ENCODE results near the gene LRP3.

The LRP3 gene

DNA sequence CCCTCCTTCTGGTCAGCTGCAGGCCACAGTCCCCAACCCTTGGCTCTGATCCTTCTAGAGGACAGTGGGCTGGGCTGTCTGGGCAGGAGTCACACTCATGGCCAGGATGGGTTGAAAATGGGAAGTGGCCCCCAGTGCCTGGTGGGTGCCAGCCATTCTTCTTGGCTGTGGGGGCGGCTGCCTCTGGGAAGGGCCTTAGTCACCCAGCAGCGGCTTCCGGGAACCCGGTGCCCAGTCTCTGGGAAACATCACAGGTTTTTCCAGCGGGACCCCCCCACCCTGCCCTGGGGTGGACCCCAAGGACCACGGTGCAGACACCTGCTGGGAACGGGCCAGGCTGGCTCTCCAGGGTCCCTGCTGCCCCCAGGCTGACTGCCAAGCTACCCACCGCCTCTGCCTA, 58.8 kb downstream of the LRP3 start:
- Histone ChIP-seq H3K36me3 (ENCODE audit: insufficient read depth, low read length) (no peaks in the 10 kb centered on the region), H3K9me3 (ENCODE audit: low read length) (no peaks in the 10 kb centered on the region), H2AFZ (ENCODE audit: low read depth, low read length) (no peak overlapping the region), H3K4me1 (ENCODE audit: insufficient read depth, low read length) (no peaks in the 10 kb centered on the region), H3K4me3 (ENCODE audit: low read length) (no peak overlapping the region), H3K27me3 (ENCODE audit: insufficient read depth, low read length) (peaks cover 5% of the 10 kb centered on the region)

DNA sequence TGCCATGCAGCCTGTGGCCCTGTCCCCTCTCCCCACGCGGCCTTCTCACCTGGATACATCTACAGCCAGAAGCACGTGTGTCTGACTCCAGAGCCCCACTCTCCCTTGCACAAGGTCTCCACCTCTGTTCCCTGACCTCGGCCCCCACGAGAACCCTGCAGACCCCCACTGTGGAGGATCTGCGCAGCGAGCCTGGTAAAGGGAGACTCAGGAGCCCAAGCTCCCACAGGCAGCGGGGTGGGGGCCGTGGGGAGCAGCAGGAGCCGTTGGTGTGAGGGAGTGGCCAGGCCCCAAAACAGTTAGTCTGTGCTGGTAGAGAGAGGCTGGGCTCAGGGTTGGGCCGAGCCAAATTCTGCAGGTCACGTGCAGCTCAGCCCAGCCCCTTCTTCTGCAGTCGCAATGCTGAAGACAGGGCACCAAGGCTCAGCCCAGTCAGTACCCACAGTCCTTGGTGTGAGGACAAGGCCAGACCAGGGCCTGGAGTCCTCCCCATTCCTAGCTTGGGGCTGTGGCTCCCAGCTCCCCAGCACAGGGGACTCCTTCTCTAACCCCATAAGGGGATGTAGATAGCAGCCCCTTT, 60.2 kb downstream of the LRP3 start:
- Histone ChIP-seq H3K4me1 (ENCODE audit: insufficient read depth, low read length) (no peaks in the 10 kb centered on the region), H2AFZ (ENCODE audit: low read depth, low read length) (no peak overlapping the region), H3K9me3 (ENCODE audit: low read length) (no peaks in the 10 kb centered on the region), H3K4me3 (ENCODE audit: low read length) (no peak overlapping the region), H3K36me3 (ENCODE audit: insufficient read depth, low read length) (no peaks in the 10 kb centered on the region), H3K27me3 (ENCODE audit: insufficient read depth, low read length) (peaks cover 5% of the 10 kb centered on the region)

DNA sequence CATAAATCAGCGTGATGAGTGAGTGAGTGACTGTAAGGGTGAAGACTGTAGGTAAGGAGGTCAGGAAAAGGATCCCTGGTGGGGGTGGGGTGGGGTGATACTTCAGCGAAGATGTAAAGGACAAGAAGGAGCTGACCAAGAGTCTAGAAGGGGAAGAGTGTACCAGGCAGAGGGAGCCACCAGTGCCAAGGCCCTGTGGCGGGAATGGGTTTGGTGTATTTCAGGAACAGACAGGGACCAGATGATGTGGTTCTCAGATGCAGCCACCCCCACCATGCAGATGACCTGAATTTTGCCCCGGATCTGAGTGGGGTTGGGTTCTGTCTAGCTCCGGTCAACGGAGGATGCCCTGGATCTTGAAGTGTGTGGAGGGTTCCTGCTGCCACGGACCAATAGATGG, 61.7 kb downstream of the LRP3 start:
- H2AFZ ChIP-seq (ENCODE audit: low read depth, low read length) = no peak overlapping the region
- no peaks in the 10 kb centered on the region for H3K4me1 ChIP-seq (ENCODE audit: insufficient read depth, low read length)
- no peaks in the 10 kb centered on the region for H3K9me3 ChIP-seq (ENCODE audit: low read length)
- H3K36me3 ChIP-seq (ENCODE audit: insufficient read depth, low read length) = no peaks in the 10 kb centered on the region
- H3K27me3 ChIP-seq (ENCODE audit: insufficient read depth, low read length) = peaks cover 10% of the 10 kb centered on the region
- H3K4me3 ChIP-seq (ENCODE audit: low read length) = no peak overlapping the region

DNA sequence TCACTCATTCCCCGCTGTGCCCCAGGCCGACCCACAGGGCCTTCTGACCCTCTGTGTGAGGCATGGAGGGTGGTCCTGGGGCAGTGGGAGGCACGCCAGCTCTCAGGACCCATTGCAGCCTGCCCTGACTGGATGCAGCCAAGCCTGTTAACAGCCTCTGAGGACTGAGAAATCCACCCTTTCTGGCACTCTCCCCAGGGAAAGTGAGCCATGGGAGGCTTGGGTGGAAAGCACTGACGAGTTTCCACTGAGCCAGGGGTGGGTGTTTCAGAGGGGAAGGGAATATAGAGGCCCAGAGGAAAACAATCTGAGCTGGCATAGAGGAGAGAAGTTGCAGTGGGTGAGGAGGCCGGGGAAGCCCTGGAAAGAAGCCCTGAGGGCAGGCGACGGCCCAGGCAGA, 62.1 kb downstream of the LRP3 start:
- H3K9me3 ChIP-seq (ENCODE audit: low read length) = no peaks in the 10 kb centered on the region

DNA sequence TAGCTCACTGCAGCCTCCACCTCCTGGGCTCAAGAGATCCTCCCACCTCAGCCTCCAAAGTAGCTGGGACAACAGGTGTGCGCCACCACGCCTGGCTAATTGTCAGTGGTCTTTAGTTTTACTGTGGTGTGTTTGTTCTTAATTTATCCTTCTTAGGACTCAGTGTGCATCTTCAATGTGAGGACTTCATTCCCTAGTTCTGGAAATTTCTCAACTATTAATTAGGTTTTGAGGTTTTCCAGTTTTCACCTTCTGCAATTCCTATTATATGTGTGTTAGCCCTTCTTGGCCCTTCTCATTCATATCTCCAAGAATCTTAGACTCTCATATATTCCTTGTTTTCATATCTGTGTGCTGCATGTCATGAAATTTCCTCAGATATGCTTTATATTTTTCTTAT, 63.7 kb downstream of the LRP3 start:
- Histone ChIP-seq H3K27me3 (ENCODE audit: insufficient read depth, low read length) (peaks cover 21% of the 10 kb centered on the region), H3K9me3 (ENCODE audit: low read length) (no peaks in the 10 kb centered on the region), H3K4me1 (ENCODE audit: insufficient read depth, low read length) (no peaks in the 10 kb centered on the region), H3K36me3 (ENCODE audit: insufficient read depth, low read length) (no peaks in the 10 kb centered on the region), H2AFZ (ENCODE audit: low read depth, low read length) (no peak overlapping the region), H3K4me3 (ENCODE audit: low read length) (no peak overlapping the region)

More for the DNA sequence above, 62.1 kb downstream of the LRP3 start:
- Histone ChIP-seq H3K4me1 (ENCODE audit: insufficient read depth, low read length) (no peaks in the 10 kb centered on the region), H3K27me3 (ENCODE audit: insufficient read depth, low read length) (peaks cover 14% of the 10 kb centered on the region), H2AFZ (ENCODE audit: low read depth, low read length) (no peak overlapping the region), H3K36me3 (ENCODE audit: insufficient read depth, low read length) (no peaks in the 10 kb centered on the region), H3K4me3 (ENCODE audit: low read length) (no peak overlapping the region)

Measured in neuron (in vitro differentiated cells).